Astrocyte (in vitro differentiated cells and primary cell): ENCODE measurements around the gene EFTUD2.

Experiments used
- CTCF ChIP-seq: IDR thresholded peaks from 2 replicates; pipeline ENCODE4 v1.5.1; 2011; ENCODE audit warnings: low read depth, mild to moderate bottlenecking, inconsistent platforms, low read length, moderate library complexity; ENCODE audit not compliant: insufficient read depth
- EZH2 ChIP-seq: IDR thresholded peaks from 2 replicates; pipeline ENCODE4 v1.6.1; 2012; ENCODE audit warnings: mild to moderate bottlenecking, low read length, inconsistent platforms; ENCODE audit not compliant: insufficient read depth

GRCh38 chr17:44932096-44932786 lies 33.0 kb upstream of the EFTUD2 start:
- TF ChIP-seq CTCF (no peak), EZH2 (no peak)
